HEK293 (cell line): Measurements from ENCODE around the gene NCKAP1.

Source experiments
- CTCF ChIA-PET: fragments of 350-600 bp; formaldehyde crosslinking; extraction: SDS; loops from one replicate; lab custom pipeline; 2021; ENCODE audit warnings: antibody characterized with exemption; lab: Yijun Ruan, JAX
- POLR2A ChIA-PET: fragments of 300-600 bp; formaldehyde crosslinking; extraction: SDS; loops from one replicate; lab custom pipeline; 2020; ENCODE audit warnings: antibody characterized with exemption, inconsistent platforms; lab: Yijun Ruan, JAX
- H3K27ac ChIP-seq: fragments of 200-500 bp; sonication (Bioruptor generic); 2 replicates; pipeline ENCODE4 v1.5.1; 2014; ENCODE audit warnings: low read depth, low read length, control low read depth, inconsistent platforms; ENCODE audit errors: extremely low read depth
- H3K36me3 ChIP-seq, 2 experiments: fragments of 200-500 bp in 1 of 2; sonication (Bioruptor generic) in 1 of 2; 1 replicate in 1 of 2; 2 replicates in 1 of 2; pipeline ENCODE4 v1.5.1; 2014 to 2017; ENCODE audit warnings: inconsistent platforms in 2 of 2, low read length in 2 of 2; ENCODE audit not compliant: control insufficient read depth in 2 of 2, insufficient read depth in 1 of 2
- H3K4me1 ChIP-seq: fragments of 200-500 bp; sonication (Bioruptor generic); 2 replicates; pipeline ENCODE4 v1.5.1; 2014; ENCODE audit warnings: mild to moderate bottlenecking, low read length, inconsistent platforms; ENCODE audit not compliant: control insufficient read depth, insufficient read depth
- H3K4me3 ChIP-seq: 2 replicates; pipeline ENCODE4 v1.5.1; 2011; ENCODE audit warnings: low read depth, mild to moderate bottlenecking, control low read depth, low read length, moderate library complexity
- H3K9me3 ChIP-seq: fragments of 200-500 bp; sonication (Bioruptor generic); 2 replicates; pipeline ENCODE4 v1.5.1; 2014; ENCODE audit warnings: low read depth, low read length, inconsistent platforms; ENCODE audit not compliant: control insufficient read depth, insufficient read depth
- FEZF1 ChIP-seq: fragments of 450-650 bp; formaldehyde crosslinking; IDR thresholded peaks from 2 replicates; pipeline ENCODE4 v1.5.1; 2016; ENCODE audit warnings: missing biosample characterization, missing genetic modification characterization
- HOXC10 ChIP-seq: sonication (generic); formaldehyde crosslinking; IDR thresholded peaks from 2 replicates; pipeline ENCODE4 v1.8.1; 2023; ENCODE audit warnings: mild to moderate bottlenecking, missing genetic modification reagents
- KLF16 ChIP-seq: fragments of 450-650 bp; formaldehyde crosslinking; IDR thresholded peaks from 2 replicates; pipeline ENCODE4 v1.5.1; 2017; ENCODE audit warnings: missing biosample characterization, missing genetic modification characterization
- PRDM1 ChIP-seq: fragments of 450-650 bp; formaldehyde crosslinking; IDR thresholded peaks from 2 replicates; pipeline ENCODE4; 2016; ENCODE audit warnings: missing biosample characterization, missing genetic modification characterization
- TRIM28 ChIP-seq: IDR thresholded peaks from 2 replicates; pipeline ENCODE4 v1.6.1; 2011; ENCODE audit warnings: low read length, control low read depth, borderline replicate concordance
- ZNF132 ChIP-seq: fragments of 450-650 bp; formaldehyde crosslinking; IDR thresholded peaks from 2 replicates; pipeline ENCODE4 v1.5.1; 2017; ENCODE audit warnings: missing biosample characterization, missing genetic modification characterization, borderline replicate concordance
- ZNF24 ChIP-seq: fragments of 450-650 bp; formaldehyde crosslinking; IDR thresholded peaks from 2 replicates; pipeline ENCODE4 v1.5.1; 2016; ENCODE audit warnings: missing biosample characterization, missing genetic modification characterization
- ZNF629 ChIP-seq: fragments of 450-650 bp; formaldehyde crosslinking; IDR thresholded peaks from 2 replicates; pipeline ENCODE4 v1.5.1; 2017; ENCODE audit warnings: missing biosample characterization, missing genetic modification characterization
- ZNF843 ChIP-seq: fragments of 450-650 bp; formaldehyde crosslinking; IDR thresholded peaks from 2 replicates; pipeline ENCODE4 v1.5.1; 2016; ENCODE audit warnings: missing biosample characterization, missing genetic modification characterization
- TF ChIP-seq, protein P1 (sequence below): fragments of 450-650 bp; formaldehyde crosslinking; IDR thresholded peaks from 2 replicates; pipeline ENCODE4 v1.5.1; 2016; ENCODE audit warnings: missing biosample characterization, missing genetic modification characterization, borderline replicate concordance
- TF ChIP-seq, protein P2 (sequence below): fragments of 450-650 bp; formaldehyde crosslinking; IDR thresholded peaks from 2 replicates; pipeline ENCODE4 v1.5.1; 2016; ENCODE audit warnings: missing biosample characterization, missing genetic modification characterization
- TF ChIP-seq, protein P3 (sequence below): fragments of 450-650 bp; formaldehyde crosslinking; conservative IDR thresholded peaks from 2 replicates; pipeline ENCODE4 v1.5.1; 2016; ENCODE audit warnings: low read depth, missing biosample characterization, missing genetic modification characterization
- TF ChIP-seq, protein P4 (sequence below): fragments of 450-650 bp; formaldehyde crosslinking; IDR thresholded peaks from 2 replicates; pipeline ENCODE4 v1.5.1; 2017; ENCODE audit warnings: missing biosample characterization, missing genetic modification characterization
- TF ChIP-seq, protein P5 (sequence below): fragments of 450-650 bp; formaldehyde crosslinking; IDR thresholded peaks from 2 replicates; pipeline ENCODE4 v1.5.1; 2017; ENCODE audit warnings: missing biosample characterization, missing genetic modification characterization

The NCKAP1 gene

DNA sequence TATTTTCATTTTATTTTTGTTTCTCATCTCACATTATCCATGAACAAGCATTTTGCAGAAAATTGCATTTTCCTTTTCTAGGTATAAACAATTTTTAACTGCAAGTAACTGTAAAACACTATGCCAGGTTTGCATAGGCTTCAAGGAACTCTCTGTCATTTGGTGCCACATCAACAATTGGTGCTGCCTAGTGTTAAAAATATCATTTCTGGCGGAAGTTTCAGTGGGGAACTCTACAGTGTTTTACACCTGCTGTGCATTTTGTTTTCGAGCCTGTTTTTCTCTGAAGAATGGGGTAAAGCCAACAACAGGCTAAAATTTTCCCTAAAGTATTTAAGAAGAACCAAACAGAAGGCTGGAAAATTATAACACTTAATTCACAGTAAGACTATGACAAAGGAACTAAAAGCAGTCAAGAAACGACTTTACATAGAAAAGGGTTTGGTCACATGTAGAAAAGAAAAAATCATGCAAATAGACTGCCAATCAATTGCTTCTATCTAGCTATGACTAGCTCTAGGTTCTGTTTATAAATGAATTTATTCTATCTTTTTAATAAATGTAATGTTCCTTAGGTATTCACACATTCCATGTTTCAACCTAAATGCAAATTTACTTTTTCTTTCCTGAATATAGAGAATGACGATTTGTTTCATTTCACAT lies 150.4 kb downstream of the NCKAP1 start (continued):
- TF ChIP-seq ZNF24 (no peak), ZNF132 (tag by site-specific recombination) (no peak), KLF16 (tag by site-specific recombination) (no peak), HOXC10 (no peak), ZNF629 (tag by site-specific recombination) (no peak), PRDM1 (tag by site-specific recombination) (no peak)
- TF ChIP-seq, protein P1, sequence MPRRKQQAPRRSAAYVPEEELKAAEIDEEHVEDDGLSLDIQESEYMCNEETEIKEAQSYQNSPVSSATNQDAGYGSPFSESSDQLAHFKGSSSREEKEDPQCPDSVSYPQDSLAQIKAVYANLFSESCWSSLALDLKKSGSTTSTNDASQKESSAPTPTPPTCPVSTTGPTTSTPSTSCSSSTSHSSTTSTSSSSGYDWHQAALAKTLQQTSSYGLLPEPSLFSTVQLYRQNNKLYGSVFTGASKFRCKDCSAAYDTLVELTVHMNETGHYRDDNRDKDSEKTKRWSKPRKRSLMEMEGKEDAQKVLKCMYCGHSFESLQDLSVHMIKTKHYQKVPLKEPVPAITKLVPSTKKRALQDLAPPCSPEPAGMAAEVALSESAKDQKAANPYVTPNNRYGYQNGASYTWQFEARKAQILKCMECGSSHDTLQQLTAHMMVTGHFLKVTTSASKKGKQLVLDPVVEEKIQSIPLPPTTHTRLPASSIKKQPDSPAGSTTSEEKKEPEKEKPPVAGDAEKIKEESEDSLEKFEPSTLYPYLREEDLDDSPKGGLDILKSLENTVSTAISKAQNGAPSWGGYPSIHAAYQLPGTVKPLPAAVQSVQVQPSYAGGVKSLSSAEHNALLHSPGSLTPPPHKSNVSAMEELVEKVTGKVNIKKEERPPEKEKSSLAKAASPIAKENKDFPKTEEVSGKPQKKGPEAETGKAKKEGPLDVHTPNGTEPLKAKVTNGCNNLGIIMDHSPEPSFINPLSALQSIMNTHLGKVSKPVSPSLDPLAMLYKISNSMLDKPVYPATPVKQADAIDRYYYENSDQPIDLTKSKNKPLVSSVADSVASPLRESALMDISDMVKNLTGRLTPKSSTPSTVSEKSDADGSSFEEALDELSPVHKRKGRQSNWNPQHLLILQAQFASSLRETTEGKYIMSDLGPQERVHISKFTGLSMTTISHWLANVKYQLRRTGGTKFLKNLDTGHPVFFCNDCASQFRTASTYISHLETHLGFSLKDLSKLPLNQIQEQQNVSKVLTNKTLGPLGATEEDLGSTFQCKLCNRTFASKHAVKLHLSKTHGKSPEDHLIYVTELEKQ (tag by site-specific recombination): no peak
- TF ChIP-seq, protein P2, sequence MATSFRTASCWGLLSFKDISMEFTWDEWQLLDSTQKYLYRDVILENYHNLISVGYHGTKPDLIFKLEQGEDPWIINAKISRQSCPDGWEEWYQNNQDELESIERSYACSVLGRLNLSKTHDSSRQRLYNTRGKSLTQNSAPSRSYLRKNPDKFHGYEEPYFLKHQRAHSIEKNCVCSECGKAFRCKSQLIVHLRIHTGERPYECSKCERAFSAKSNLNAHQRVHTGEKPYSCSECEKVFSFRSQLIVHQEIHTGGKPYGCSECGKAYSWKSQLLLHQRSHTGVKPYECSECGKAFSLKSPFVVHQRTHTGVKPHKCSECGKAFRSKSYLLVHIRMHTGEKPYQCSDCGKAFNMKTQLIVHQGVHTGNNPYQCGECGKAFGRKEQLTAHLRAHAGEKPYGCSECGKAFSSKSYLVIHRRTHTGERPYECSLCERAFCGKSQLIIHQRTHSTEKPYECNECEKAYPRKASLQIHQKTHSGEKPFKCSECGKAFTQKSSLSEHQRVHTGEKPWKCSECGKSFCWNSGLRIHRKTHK (tag by site-specific recombination): no peak

DNA sequence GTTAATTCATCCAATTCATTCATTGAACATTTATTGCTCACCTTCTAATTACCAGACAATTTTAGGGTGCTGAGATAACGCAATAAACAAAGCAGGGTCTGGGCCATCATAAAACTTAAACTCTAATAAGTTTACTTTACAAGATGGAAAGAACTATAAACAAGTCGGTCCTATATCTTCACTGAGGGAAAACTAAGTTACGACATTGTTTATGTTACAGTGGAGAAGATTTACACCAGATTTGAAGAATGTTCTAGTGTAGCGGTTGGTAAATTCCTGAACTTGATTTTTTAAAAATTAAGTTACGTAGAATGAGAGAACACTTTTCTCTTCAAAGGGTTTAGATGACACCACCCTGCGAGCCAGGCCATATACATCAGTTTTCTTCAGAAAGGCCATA lies 151.2 kb downstream of the NCKAP1 start:
- H3K9me3 ChIP-seq: no peaks in the 10 kb centered on the region
- peaks cover 19% of the 10 kb centered on the region; the same call in 1 of the 2 replicates for H3K4me1 ChIP-seq
- ChIA-PET POLR2A (no interaction called here), CTCF (interaction anchor here (0.6 to 0.7 kb wide), 2 partner anchors 454 to 1172 kb away, joined by 3 to 4 read pairs; no protein-coding TSS in a partner anchor)
- TF ChIP-seq, protein P3, sequence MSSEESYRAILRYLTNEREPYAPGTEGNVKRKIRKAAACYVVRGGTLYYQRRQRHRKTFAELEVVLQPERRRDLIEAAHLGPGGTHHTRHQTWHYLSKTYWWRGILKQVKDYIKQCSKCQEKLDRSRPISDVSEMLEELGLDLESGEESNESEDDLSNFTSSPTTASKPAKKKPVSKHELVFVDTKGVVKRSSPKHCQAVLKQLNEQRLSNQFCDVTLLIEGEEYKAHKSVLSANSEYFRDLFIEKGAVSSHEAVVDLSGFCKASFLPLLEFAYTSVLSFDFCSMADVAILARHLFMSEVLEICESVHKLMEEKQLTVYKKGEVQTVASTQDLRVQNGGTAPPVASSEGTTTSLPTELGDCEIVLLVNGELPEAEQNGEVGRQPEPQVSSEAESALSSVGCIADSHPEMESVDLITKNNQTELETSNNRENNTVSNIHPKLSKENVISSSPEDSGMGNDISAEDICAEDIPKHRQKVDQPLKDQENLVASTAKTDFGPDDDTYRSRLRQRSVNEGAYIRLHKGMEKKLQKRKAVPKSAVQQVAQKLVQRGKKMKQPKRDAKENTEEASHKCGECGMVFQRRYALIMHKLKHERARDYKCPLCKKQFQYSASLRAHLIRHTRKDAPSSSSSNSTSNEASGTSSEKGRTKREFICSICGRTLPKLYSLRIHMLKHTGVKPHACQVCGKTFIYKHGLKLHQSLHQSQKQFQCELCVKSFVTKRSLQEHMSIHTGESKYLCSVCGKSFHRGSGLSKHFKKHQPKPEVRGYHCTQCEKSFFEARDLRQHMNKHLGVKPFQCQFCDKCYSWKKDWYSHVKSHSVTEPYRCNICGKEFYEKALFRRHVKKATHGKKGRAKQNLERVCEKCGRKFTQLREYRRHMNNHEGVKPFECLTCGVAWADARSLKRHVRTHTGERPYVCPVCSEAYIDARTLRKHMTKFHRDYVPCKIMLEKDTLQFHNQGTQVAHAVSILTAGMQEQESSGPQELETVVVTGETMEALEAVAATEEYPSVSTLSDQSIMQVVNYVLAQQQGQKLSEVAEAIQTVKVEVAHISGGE (tag by site-specific recombination): no peak
- TF ChIP-seq TRIM28 (0 out of 2 replicates have a peak, but pooled peaks have one; percentile 19), FEZF1 (peak; percentile 28; the same call in 1 of the 2 replicates), ZNF843 (tag by site-specific recombination) (peak; percentile 40; the same call in 1 of the 2 replicates)
- TF ChIP-seq, protein P4, sequence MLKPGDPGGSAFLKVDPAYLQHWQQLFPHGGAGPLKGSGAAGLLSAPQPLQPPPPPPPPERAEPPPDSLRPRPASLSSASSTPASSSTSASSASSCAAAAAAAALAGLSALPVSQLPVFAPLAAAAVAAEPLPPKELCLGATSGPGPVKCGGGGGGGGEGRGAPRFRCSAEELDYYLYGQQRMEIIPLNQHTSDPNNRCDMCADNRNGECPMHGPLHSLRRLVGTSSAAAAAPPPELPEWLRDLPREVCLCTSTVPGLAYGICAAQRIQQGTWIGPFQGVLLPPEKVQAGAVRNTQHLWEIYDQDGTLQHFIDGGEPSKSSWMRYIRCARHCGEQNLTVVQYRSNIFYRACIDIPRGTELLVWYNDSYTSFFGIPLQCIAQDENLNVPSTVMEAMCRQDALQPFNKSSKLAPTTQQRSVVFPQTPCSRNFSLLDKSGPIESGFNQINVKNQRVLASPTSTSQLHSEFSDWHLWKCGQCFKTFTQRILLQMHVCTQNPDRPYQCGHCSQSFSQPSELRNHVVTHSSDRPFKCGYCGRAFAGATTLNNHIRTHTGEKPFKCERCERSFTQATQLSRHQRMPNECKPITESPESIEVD (tag by site-specific recombination): peak; percentile 86
- TF ChIP-seq, protein P5, sequence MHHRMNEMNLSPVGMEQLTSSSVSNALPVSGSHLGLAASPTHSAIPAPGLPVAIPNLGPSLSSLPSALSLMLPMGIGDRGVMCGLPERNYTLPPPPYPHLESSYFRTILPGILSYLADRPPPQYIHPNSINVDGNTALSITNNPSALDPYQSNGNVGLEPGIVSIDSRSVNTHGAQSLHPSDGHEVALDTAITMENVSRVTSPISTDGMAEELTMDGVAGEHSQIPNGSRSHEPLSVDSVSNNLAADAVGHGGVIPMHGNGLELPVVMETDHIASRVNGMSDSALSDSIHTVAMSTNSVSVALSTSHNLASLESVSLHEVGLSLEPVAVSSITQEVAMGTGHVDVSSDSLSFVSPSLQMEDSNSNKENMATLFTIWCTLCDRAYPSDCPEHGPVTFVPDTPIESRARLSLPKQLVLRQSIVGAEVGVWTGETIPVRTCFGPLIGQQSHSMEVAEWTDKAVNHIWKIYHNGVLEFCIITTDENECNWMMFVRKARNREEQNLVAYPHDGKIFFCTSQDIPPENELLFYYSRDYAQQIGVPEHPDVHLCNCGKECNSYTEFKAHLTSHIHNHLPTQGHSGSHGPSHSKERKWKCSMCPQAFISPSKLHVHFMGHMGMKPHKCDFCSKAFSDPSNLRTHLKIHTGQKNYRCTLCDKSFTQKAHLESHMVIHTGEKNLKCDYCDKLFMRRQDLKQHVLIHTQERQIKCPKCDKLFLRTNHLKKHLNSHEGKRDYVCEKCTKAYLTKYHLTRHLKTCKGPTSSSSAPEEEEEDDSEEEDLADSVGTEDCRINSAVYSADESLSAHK (tag by site-specific recombination): no peak
- H3K36me3 ChIP-seq: no peaks in the 10 kb centered on the region
- no peak overlapping the region for H3K4me3 ChIP-seq
- H3K27ac ChIP-seq: no peak overlapping the region
